HG02884 (cell line): ENCODE results near the gene TAF13.
"Not testable (repeated sequence)": the region's sequence is repeated elsewhere in the genome, so short reads cannot be mapped to it uniquely, and the experiment has no call there.

Experiments
- ATAC-seq: cut with Tn5 transposase; IDR thresholded peaks from one replicate; pipeline ENCODE4 v1.9.1; 2021; ENCODE audit warnings: mild to moderate bottlenecking, moderate library complexity; ENCODE audit not compliant: unreplicated experiment

The TAF13 gene

GRCh38 chr1:109091839-109092193, 16.0 kb upstream of the TAF13 start:
- ATAC-seq: no peak

- peak; percentile 46 for ATAC-seq
Measured at GRCh38 chr1:109091078-109091838, 15.5 kb upstream of the TAF13 start.

DNA sequence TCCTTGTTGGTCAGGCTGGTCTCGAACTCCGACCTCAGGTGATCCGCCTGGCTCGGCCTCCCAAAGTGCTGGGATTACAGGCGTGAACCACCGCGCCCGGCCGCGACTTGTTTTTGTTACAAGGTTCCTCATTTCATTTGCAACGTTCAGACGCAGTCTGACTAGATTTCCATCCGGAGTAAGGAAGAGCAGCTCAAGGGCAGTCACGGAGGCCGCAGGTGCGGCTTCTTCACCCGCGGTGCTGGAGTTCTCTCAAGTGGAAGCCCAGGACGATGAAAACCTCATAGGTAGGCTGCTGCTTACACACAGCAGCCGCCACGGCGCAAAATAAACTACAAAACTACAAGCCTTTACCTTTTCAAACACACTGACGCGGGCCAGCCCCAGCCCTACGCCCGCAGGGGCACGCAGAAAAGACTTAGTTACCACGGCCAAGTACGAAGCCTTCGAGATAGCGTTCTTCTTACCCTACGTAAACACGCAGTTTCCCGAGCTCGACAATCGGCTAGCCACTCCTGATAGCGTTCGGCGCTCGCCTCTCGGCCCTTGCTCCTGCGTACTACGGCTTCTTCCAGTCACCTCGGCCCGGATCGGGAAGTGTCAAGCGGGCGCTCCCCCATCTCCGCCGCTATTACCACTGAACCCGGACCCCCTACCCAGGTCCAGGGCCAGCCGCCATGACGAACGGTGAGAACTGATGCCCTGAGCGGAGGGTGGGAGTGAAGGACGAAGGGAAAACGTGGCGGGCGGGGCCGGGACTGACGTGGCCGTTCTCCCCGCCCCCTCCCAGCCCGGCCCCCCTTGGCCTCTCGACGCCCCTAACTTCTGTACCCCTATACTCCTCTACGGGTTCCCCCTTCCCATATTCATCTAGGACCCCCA, 14.6 kb upstream of the TAF13 start, which contains the start of gene TMEM167B:
TMEM167B (plus strand) TSS at position 569 of the 882 bp plus-strand sequence; CDS start at position 678, 109 bp downstream.
- peak; percentile 80 for ATAC-seq

DNA sequence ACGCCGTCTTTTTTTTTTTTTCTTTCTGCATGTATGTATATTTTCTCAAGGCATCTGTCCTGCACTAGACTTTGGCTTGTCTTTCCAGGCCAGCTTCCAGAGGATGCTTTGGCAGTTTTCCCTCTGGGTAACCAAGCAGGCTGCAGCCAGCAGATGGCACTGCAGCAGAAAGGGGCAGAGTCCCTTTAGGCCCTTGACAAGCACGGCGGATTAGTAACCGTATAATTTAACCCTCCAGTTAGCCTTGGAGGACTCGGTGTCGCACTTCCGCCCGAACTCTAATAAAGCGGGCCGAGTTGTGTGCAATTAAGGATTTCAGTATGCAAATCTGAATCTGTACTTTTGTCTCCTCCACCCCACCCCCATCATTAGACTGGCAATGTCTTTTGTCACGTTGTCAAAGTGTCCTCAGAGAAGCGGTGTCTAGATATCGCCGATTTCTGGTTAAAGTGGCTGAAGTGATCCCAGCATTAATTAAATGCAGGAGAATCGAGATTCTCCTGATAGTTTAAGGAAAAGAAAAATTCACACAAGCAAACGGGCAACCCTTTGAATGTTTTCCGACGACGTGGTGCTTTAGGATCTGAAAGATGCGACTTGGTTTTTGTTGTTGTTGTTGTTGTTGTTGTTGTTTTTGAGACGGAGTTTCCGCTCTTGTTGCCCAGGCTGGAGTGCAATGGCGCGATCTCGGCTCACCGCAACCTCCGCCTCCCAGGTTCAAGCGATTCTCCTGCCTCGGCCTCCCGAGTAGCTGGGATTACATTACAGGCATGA, 13.6 kb upstream of the TAF13 start:
- ATAC-seq: no peak

GRCh38 chr1:109084563-109085517, 9.0 kb upstream of the TAF13 start:
- ATAC-seq: no peak

DNA sequence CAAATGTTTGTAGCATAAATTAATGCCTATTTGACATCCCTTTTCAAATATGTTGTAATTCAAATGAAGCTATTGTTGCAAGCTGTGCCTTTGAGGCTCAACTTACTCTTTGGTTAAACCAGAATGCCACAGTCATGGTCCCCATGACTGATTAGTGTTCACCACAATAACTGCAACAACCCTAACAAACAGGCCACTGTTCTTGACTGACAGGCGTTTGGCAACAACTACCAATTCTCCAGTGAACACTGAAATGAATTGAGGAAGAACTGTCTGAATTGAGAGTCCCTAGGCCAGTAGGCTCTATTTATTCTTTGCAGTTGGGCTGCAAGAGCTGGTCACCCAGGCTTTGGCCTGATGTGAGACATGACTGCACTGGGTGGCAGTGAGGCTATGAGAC, 8.1 kb upstream of the TAF13 start:
- no peak for ATAC-seq

DNA sequence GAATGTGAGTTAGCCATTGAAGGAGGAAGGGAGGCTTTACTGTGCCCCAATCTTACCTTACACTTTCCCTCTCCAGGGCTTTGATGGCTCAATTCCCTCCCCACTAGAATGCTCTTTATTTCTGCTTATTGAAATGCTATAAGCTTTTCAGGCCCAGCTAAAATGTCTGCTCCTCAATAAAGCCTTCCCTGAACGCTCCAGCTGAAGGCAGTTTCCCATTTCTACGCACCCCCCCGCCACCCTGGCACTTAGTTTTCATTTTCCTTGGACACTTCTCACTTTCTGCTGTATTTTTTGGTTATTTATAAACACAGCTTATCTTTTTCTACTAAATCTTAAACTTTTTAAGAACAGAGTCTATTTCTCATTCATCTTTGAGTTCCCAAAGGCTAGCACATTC, 7.7 kb upstream of the TAF13 start:
- no peak for ATAC-seq

- ATAC-seq: no peak
Measured at GRCh38 chr1:109080441-109081082, 4.8 kb upstream of the TAF13 start.

- ATAC-seq: no peak
Measured at GRCh38 chr1:109079240-109079622, 3.4 kb upstream of the TAF13 start.

- ATAC-seq: no peak
Measured at GRCh38 chr1:109078317-109078716, 2.5 kb upstream of the TAF13 start.

- no peak for ATAC-seq
Measured at GRCh38 chr1:109069294-109069693, 6.5 kb downstream of the TAF13 start.

DNA sequence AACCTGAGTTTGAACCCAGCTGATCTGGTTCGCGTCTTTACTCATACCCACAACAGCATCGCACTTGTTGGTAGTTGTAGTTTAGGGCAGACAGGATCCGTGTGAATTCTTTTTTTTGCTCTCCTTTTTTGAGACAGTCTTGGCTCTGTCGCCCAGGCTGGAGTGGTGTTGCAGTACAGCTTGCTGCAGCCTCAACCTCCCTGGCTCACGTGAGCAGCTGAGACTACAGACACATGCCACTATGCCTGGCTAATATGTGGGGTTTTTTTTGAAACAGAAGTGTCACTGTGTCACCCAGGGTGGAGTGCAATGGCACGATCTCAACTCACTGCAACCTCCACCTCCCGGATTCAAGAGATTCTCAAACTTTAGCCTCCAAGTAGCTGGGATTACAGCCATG, 7.9 kb downstream of the TAF13 start:
- no peak for ATAC-seq

DNA sequence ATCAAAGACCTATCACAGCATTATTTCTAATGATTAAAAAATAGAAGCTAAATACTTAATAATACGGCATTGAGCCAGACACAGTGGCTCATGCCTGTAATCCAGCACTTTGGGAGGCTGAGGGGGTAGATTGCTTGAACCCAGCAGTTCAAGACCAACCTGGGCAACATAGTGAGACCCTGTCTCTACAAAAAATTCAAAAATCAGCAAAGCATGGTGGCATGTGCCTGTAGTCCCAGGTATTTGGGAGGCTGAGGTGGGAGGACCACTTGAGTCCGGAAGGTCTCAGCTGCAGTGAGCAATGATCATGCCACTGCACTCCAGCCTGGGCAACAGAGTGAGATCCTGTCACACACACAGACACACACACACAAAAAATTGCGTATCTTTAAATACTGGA, 10.7 kb downstream of the TAF13 start:
- ATAC-seq: no peak

- no peak for ATAC-seq
Measured at GRCh38 chr1:109061183-109061582, 14.6 kb downstream of the TAF13 start.

- no peak for ATAC-seq
Measured at GRCh38 chr1:109060707-109061106, 15.1 kb downstream of the TAF13 start.

DNA sequence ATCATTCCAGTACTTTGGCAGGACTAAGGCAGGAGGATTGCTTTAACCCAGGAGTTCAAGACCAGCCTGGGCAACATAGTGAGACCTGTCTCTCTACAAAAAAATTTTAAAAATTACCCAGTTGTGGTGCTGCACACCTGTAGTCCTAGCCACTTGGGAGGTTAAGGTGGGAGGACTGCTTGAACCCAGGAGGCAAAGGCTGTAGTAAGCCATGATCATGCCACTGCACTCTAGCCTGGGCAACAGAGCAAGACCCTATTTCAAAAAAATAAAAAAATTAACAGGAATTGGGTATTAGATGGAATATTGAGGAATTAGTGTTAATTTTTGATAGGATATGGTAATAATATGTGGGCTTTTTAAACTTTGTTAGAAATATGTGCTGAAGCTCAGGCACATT, 16.8 kb downstream of the TAF13 start:
- ATAC-seq: no peak

GRCh38 chr1:109056064-109056463, 19.7 kb downstream of the TAF13 start:
- no peak for ATAC-seq

- not testable (repeated sequence) for ATAC-seq
Measured at GRCh38 chr1:109052145-109052544, 23.7 kb downstream of the TAF13 start.

DNA sequence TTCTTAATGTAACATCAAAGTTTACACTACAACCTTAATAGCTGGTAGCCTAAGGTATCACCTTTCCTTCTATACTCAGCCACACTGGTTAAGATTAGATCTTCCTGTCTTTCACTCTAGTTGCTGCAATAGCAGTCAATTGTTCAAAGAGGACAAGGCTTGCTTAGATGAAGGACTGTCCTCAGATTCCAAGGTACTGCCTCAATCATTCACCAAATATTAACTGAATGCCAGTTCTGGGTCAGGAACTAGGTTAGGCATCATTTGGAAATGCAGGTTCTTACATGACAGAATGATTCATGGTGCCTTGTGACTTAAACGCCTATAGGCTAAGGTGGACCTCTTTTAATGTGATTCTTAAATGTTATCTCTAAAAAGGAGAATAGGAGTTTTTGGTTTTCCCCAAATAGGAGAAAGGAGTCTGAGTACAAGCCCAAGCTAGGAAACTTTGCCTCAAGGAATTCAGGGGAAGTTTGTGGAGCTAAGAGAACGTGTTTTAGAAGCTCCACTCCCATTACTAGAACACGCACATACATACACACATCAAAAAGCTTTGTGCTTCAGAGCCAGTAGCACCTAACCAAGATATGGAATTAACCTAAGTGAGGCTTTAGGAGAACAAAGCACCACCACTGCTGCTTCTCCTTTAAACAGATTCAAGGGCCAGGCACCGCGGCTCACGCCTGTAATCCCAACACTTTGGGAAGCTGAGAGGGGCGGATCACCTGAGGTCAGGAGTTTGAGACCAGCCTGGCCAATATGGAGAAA, 25.4 kb downstream of the TAF13 start:
- ATAC-seq: no peak
